Thymus (tissue), 11 donors: ENCODE results near the gene SUN1. TPM values are rescaled to one million over a fixed set of nuclear protein-coding genes. Genes with fewer than 3 reads are reported as not detected.

Experiments used
- DNase-seq, 9 donors: peaks; one replicate each; pipeline ENCODE4 v3.0.0-alpha.2; 2013; ENCODE audit warnings: low spot score in 9 of 9, low read depth in 6 of 9, missing footprints in 1 of 9
- H3K27ac ChIP-seq, 2 donors: one replicate each; pipeline ENCODE4 v1.5.1; 2013; ENCODE audit warnings: control low read depth in 1 of 2, low read depth in 1 of 2, low read length in 1 of 2, mild to moderate bottlenecking in 1 of 2, moderate library complexity in 1 of 2
- H3K27me3 ChIP-seq, 2 donors: one replicate each; pipeline ENCODE4 v1.5.1; 2013; ENCODE audit warnings: low read length in 1 of 2; ENCODE audit not compliant: control insufficient read depth in 2 of 2, insufficient read depth in 1 of 2
- H3K36me3 ChIP-seq, 2 donors: one replicate each; pipeline ENCODE4 v1.5.1; 2013; ENCODE audit warnings: low read length in 1 of 2, mild to moderate bottlenecking in 1 of 2, moderate library complexity in 1 of 2; ENCODE audit not compliant: control insufficient read depth in 2 of 2, insufficient read depth in 2 of 2
- H3K4me1 ChIP-seq, 2 donors: one replicate each; pipeline ENCODE4 v1.5.1; 2013; ENCODE audit warnings: low read length in 2 of 2; ENCODE audit not compliant: control insufficient read depth in 2 of 2, insufficient read depth in 2 of 2
- H3K4me3 ChIP-seq, 2 donors: one replicate each; pipeline ENCODE4 v1.5.1; 2013; ENCODE audit warnings: low read length in 2 of 2, control low read depth in 1 of 2, mild to moderate bottlenecking in 1 of 2
- H3K9me3 ChIP-seq, 2 donors: one replicate each; pipeline ENCODE4 v1.5.1; 2013; ENCODE audit warnings: low read length in 1 of 2, mild to moderate bottlenecking in 1 of 2; ENCODE audit not compliant: control insufficient read depth in 2 of 2, insufficient read depth in 1 of 2
- WGBS: extraction: QIAGEN DNeasy Blood & Tissue Kit; methylation state at CpG from one replicate; pipeline ENCODE4 v1.1.7; 2013; 5-methylcytosine and 5-hydroxymethylcytosine counted together
- polyA plus RNA-seq: library from polyadenylated mRNA; stranded (reverse); fragments of 200-250 nt; gene quantifications from one replicate; pipeline ENCODE4 v1.2.3, GENCODE V29; 2013
- total RNA-seq: library from RNA; stranded (reverse); fragments of 120-200 nt; gene quantifications from one replicate; pipeline ENCODE4 v1.2.4, GENCODE V29; 2013
- donor health status: healthy.

Gene SUN1
- total and polyA plus RNA-seq, 2 donors, result 38.4 to 95.4 TPM

DNA sequence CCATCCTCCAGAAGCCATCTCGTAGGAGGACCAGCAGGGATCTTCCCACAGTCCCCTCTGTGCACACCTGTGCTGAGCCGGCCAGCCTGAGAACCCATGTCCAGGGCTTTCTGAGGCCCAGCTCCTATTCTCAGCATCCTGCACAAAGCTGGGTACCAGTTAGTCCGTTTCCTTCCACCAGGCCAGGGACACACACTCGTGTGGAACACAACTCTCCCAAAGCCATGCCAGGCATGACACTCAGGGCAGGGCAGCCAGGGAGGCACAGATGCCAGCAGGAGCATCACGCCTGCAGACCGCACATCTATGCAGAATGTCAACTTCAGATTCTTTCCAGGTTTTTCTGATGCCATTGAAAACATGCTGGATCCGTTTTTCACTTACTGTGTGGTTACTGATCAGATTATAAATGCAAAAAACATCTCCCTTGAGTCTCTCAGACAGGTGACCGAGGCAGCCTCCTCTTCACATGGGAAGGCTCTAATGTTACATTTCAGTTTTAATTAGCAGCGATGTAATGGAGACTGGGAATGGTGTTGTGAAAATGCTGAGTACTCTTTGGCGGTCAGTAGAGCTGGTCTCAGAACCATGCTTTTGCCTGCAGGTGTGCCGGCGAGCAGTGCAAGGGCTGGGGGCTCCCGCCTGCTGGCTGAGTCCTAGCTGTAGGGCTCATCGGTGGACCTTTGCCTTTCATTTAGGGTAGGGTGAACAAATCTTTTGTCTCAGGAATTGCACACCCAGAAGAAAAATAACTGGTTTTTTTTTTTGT lies 3.3 kb upstream of the SUN1 start:
- H3K27me3 ChIP-seq, result no peaks in the 10 kb centered on the region
- peaks cover 1 to 6% of the 10 kb centered on the region in 2 donors for H3K36me3 ChIP-seq
- no peak overlapping the region for H3K4me3 ChIP-seq
- peaks cover 8 to 17% of the 10 kb centered on the region in 2 donors for H3K4me1 ChIP-seq
- H3K27ac ChIP-seq, result no peak overlapping the region
- 93% methylated on average over 14 of the region's 14 CpGs for WGBS
- DNase-seq, result no peak
- no peaks in the 10 kb centered on the region for H3K9me3 ChIP-seq

GRCh38 chr7:830069-830468 lies 2.2 kb upstream of the SUN1 start:
- Histone ChIP-seq H3K36me3 (peaks cover 0 to 3% of the 10 kb centered on the region in 2 donors), H3K27ac (no peak overlapping the region), H3K27me3 (no peaks in the 10 kb centered on the region), H3K4me3 (no peak overlapping the region), H3K4me1 (peaks cover 8 to 17% of the 10 kb centered on the region in 2 donors), H3K9me3 (no peaks in the 10 kb centered on the region)
- no peak for DNase-seq
- WGBS, result 93% methylated on average over 12 of the region's 12 CpGs

GRCh38 chr7:831596-832166 lies 595 bp upstream of the SUN1 start:
- Histone ChIP-seq H3K27ac (peak overlapping the region; percentile 77 to 92), H3K4me1 (peaks cover 8 to 24% of the 10 kb centered on the region in 2 donors), H3K27me3 (no peaks in the 10 kb centered on the region), H3K4me3 (no peak overlapping the region), H3K9me3 (no peaks in the 10 kb centered on the region), H3K36me3 (peaks cover 4 to 14% of the 10 kb centered on the region in 2 donors)
- WGBS, result 40% methylated on average over 7 of the region's 7 CpGs
- peak in 1 of 9 donors; percentile 37 for DNase-seq

DNA sequence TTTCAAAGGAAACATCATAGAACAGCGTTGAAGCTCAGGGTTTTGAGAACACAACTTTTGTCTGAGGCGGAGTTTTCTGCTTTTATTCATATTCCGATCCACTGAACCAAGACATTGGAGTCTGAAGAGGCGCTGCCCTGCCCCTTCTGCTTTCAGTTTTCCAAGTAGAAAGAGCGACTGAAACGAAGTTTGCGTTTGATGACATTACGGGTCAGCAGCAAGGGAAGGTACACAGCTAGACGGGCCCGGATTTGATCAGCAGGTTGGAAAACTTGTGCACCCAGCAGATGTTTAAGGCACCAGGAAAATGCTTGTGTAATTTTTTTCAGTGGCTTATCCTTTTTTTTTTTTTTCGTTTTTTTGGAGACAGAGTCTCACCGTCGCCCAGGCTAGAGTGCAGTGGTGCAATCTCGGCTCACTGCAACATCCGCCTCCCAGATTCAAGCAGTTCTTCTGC lies 720 bp downstream of the SUN1 start:
- peaks cover 8 to 24% of the 10 kb centered on the region in 2 donors for H3K4me1 ChIP-seq
- peaks cover 4 to 14% of the 10 kb centered on the region in 2 donors for H3K36me3 ChIP-seq
- H3K4me3 ChIP-seq, result no peak overlapping the region
- no peak for DNase-seq
- H3K27ac ChIP-seq, result peak overlapping the region in 1 of 2 donors; percentile 64
- no peaks in the 10 kb centered on the region for H3K9me3 ChIP-seq
- no peaks in the 10 kb centered on the region for H3K27me3 ChIP-seq
- 96% methylated on average over 15 of the region's 15 CpGs for WGBS

GRCh38 chr7:833601-834258 lies 1.5 kb downstream of the SUN1 start:
- peaks cover 4 to 19% of the 10 kb centered on the region in 2 donors for H3K36me3 ChIP-seq
- no peaks in the 10 kb centered on the region for H3K27me3 ChIP-seq
- H3K9me3 ChIP-seq, result no peaks in the 10 kb centered on the region
- H3K27ac ChIP-seq, result peak overlapping the region in 1 of 2 donors; percentile 31
- peaks cover 8 to 24% of the 10 kb centered on the region in 2 donors for H3K4me1 ChIP-seq
- DNase-seq, result no peak
- H3K4me3 ChIP-seq, result no peak overlapping the region
- 97% methylated on average over 8 of the region's 8 CpGs for WGBS

DNA sequence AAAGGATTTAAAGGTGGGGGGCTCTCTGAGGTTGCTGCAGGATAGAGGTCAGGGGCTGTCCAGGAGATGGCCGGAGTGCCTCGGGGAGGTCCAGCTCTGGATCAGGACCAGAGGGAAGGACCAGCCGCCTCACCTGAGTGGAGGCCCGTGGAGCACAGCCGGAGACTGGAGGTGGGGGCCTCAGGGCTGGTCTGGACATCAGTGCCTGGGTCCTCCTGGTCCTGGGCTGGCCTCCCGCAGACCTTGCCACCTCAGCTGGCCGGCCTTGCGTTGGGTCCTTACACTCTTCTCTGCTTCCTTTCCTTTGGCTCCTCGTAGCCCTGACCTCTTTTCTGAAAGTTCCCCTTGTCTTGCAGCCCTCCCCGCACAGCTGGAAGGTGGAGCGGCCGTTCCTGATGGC lies 2.0 kb downstream of the SUN1 start:
- 97% methylated on average over 12 of the region's 12 CpGs for WGBS
- no peaks in the 10 kb centered on the region for H3K9me3 ChIP-seq
- no peaks in the 10 kb centered on the region for H3K27me3 ChIP-seq
- H3K27ac ChIP-seq, result no peak overlapping the region
- H3K4me1 ChIP-seq, result peaks cover 8 to 24% of the 10 kb centered on the region in 2 donors
- no peak for DNase-seq
- H3K4me3 ChIP-seq, result no peak overlapping the region
- H3K36me3 ChIP-seq, result peaks cover 9 to 25% of the 10 kb centered on the region in 2 donors

- no peak overlapping the region for H3K4me3 ChIP-seq
- DNase-seq, result no peak
- H3K27ac ChIP-seq, result no peak overlapping the region
- no peaks in the 10 kb centered on the region for H3K27me3 ChIP-seq
- WGBS, result 93% methylated on average over 12 of the region's 12 CpGs
- peaks cover 14 to 28% of the 10 kb centered on the region in 2 donors for H3K36me3 ChIP-seq
- no peaks in the 10 kb centered on the region for H3K9me3 ChIP-seq
- peaks cover 8 to 24% of the 10 kb centered on the region in 2 donors for H3K4me1 ChIP-seq
Measured at GRCh38 chr7:835021-835420, 2.7 kb downstream of the SUN1 start.

GRCh38 chr7:835485-836401 lies 3.5 kb downstream of the SUN1 start:
- Histone ChIP-seq H3K36me3 (peaks cover 17 to 32% of the 10 kb centered on the region in 2 donors), H3K4me1 (peaks cover 6 to 21% of the 10 kb centered on the region in 2 donors), H3K4me3 (no peak overlapping the region), H3K27ac (no peak overlapping the region), H3K27me3 (no peaks in the 10 kb centered on the region), H3K9me3 (no peaks in the 10 kb centered on the region)
- no peak for DNase-seq
- 71% methylated on average over 27 of the region's 27 CpGs for WGBS
